ENCODE results near the gene VPS41. TPM values are rescaled to one million over a fixed set of nuclear protein-coding genes. Genes with fewer than 3 reads are reported as not detected.

VPS41 gene
- total RNA-seq, 1 experiment from 2014 or later: 31.4 TPM

DNA sequence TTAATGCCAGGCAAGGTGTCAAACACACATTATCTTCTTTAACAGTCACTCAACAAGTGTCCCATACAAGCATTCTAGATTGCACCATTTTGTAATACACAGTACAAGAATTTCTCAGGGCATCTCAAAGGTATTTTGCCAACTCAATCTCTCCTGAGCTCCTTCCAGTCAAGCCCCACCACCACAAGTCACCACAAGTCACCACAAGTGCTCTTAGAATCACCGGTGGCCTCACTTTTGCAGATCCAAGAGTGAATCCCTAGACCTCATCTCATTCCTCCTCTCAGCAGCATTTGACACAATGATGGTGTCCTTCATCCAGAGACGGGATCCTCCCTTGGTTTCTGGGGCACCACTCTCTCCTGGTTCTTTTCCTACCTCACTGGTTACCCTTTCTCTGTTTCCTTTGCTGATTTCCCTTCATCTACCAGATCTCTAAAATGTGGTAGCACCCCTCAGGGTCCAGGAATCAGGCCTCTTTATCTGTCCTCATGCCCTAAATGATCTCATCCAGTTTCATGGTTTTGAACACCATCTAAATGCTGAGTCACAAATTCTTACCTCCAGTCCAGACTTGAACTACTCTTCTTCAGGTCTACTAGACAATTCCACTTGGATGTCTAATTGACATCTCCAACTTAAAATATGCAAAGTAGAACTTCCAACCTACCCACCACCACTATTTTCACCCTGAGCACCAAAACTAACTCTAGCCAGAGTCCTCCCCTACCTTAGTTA lies 26.9 kb downstream of the VPS41 start:
- POLR2A ChIA-PET: interaction anchor here (0.6 kb wide), 1 partner anchor 27 kb away, joined by 3 read pairs; the partner anchor contains the start of gene VPS41
- Mint-ChIP-seq H3K4me3 (ENCODE audit: unreplicated experiment) (no peak overlapping the region), H3K27ac (ENCODE audit: low read depth, unreplicated experiment) (no peak overlapping the region), H3K4me1 (ENCODE audit: insufficient read depth, unreplicated experiment) (peaks cover 7% of the 10 kb centered on the region), H3K9me3 (ENCODE audit: unreplicated experiment) (no peaks in the 10 kb centered on the region), H3K27me3 (ENCODE audit: insufficient read depth, unreplicated experiment) (no peaks in the 10 kb centered on the region), H3K36me3 (ENCODE audit: insufficient read depth, unreplicated experiment) (peaks cover 6% of the 10 kb centered on the region)
- intact Hi-C loops (cut with micrococcal nuclease): no loop called here
- TF ChIP-seq, protein P1, sequence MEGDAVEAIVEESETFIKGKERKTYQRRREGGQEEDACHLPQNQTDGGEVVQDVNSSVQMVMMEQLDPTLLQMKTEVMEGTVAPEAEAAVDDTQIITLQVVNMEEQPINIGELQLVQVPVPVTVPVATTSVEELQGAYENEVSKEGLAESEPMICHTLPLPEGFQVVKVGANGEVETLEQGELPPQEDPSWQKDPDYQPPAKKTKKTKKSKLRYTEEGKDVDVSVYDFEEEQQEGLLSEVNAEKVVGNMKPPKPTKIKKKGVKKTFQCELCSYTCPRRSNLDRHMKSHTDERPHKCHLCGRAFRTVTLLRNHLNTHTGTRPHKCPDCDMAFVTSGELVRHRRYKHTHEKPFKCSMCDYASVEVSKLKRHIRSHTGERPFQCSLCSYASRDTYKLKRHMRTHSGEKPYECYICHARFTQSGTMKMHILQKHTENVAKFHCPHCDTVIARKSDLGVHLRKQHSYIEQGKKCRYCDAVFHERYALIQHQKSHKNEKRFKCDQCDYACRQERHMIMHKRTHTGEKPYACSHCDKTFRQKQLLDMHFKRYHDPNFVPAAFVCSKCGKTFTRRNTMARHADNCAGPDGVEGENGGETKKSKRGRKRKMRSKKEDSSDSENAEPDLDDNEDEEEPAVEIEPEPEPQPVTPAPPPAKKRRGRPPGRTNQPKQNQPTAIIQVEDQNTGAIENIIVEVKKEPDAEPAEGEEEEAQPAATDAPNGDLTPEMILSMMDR (IDR thresholded peaks at IDR 0.05; ENCODE audit: unreplicated experiment): no peak
- CTCF ChIA-PET: interaction anchor here (0.6 to 1.0 kb wide), 3 partner anchors 19 to 113 kb away, joined by 3 to 4 read pairs (median 3); no protein-coding TSS in a partner anchor
- no TSS peak for BruUV-seq (replicated peaks)
- DNase-seq (ENCODE audit: unreplicated experiment): no peak

GRCh38 chr7:38881015-38881414 lies 28.0 kb downstream of the VPS41 start:
- no TSS peak for BruUV-seq (replicated peaks)
- no peak overlapping the region for H3K27ac Mint-ChIP-seq (ENCODE audit: low read depth, unreplicated experiment)
- intact Hi-C loops (cut with micrococcal nuclease): no loop called here

DNA sequence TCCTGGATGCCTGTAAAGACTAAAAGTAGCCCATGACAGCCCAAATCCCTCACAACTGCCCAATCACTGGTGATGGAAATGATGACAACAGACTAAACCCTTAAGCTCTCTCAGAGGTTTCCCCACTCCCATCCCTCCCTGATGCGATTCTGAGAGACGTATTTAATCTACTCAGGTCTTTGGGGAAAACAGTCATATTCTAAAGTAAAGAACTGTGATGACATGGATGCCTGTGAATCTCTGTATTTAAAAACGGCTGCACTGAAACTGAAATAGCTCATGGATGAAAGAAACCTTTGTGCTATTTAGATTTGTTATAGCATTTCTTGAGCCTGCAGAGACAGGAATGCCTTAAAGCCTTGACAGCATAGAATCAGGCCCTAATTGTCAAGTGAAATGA lies 28.5 kb downstream of the VPS41 start:
- BruUV-seq (replicated peaks): no TSS peak
- Mint-ChIP-seq H3K27me3 (ENCODE audit: insufficient read depth, unreplicated experiment) (no peaks in the 10 kb centered on the region), H3K4me3 (ENCODE audit: unreplicated experiment) (no peak overlapping the region), H3K9me3 (ENCODE audit: unreplicated experiment) (no peaks in the 10 kb centered on the region), H3K36me3 (ENCODE audit: insufficient read depth, unreplicated experiment) (no peaks in the 10 kb centered on the region), H3K27ac (ENCODE audit: low read depth, unreplicated experiment) (no peak overlapping the region), H3K4me1 (ENCODE audit: insufficient read depth, unreplicated experiment) (peaks cover 7% of the 10 kb centered on the region)
- TF ChIP-seq, protein P1 (IDR thresholded peaks at IDR 0.05; ENCODE audit: unreplicated experiment): no peak
- CTCF ChIA-PET: interaction anchor here (0.7 to 1.2 kb wide), 3 partner anchors 10 to 649 kb away, joined by 3 to 4 read pairs (median 3); no protein-coding TSS in a partner anchor
- no peak for DNase-seq (ENCODE audit: unreplicated experiment)
- POLR2A ChIA-PET: interaction anchor here (0.6 kb wide), 1 partner anchor 665 kb away, joined by 4 read pairs; no protein-coding TSS in a partner anchor
- intact Hi-C loops (cut with micrococcal nuclease): no loop called here

More at GRCh38 chr7:38881015-38881414, 28.0 kb downstream of the VPS41 start:
- POLR2A ChIA-PET: no interaction called here
- H3K36me3 Mint-ChIP-seq (ENCODE audit: insufficient read depth, unreplicated experiment): peaks cover 4% of the 10 kb centered on the region
- no peak for DNase-seq (ENCODE audit: unreplicated experiment)
- TF ChIP-seq, protein P1 (IDR thresholded peaks at IDR 0.05; ENCODE audit: unreplicated experiment): no peak
- no peak overlapping the region for H3K4me3 Mint-ChIP-seq (ENCODE audit: unreplicated experiment)
- H3K4me1 Mint-ChIP-seq (ENCODE audit: insufficient read depth, unreplicated experiment): peaks cover 7% of the 10 kb centered on the region
- H3K9me3 Mint-ChIP-seq (ENCODE audit: unreplicated experiment): no peaks in the 10 kb centered on the region
- no peaks in the 10 kb centered on the region for H3K27me3 Mint-ChIP-seq (ENCODE audit: insufficient read depth, unreplicated experiment)
- CTCF ChIA-PET: interaction anchor here (0.7 to 1.2 kb wide), 4 partner anchors 11 to 648 kb away, joined by 3 to 4 read pairs (median 3); no protein-coding TSS in a partner anchor

DNA sequence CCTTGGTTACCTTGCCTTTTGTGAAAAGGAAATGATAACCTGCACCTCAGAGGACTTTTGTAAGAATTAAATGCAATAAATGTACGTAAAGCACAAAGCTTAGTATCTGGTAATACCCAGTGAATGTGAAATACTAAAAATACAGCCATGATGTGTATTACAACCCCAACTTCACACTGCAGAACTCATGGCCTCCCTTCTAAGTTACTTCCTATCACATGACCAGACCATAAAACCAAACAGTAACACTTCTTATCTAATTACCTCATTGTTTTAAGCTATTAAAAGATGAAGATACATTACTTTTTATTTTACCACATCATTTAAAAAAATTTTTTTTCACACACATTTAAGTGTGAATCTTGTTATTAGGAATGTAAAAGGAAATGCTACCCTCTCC lies 29.0 kb downstream of the VPS41 start:
- no peak overlapping the region for H3K27ac Mint-ChIP-seq (ENCODE audit: low read depth, unreplicated experiment)

More for the DNA sequence above, 29.0 kb downstream of the VPS41 start:
- POLR2A ChIA-PET: interaction anchor here (0.6 kb wide), 1 partner anchor 665 kb away, joined by 4 read pairs; no protein-coding TSS in a partner anchor
- TF ChIP-seq, protein P1 (IDR thresholded peaks at IDR 0.05; ENCODE audit: unreplicated experiment): no peak
- CTCF ChIA-PET: interaction anchor here (0.8 to 1.2 kb wide), 2 partner anchors 10 to 649 kb away, joined by 3 to 4 read pairs; no protein-coding TSS in a partner anchor
- Mint-ChIP-seq H3K36me3 (ENCODE audit: insufficient read depth, unreplicated experiment) (no peaks in the 10 kb centered on the region), H3K4me1 (ENCODE audit: insufficient read depth, unreplicated experiment) (peaks cover 7% of the 10 kb centered on the region), H3K27me3 (ENCODE audit: insufficient read depth, unreplicated experiment) (no peaks in the 10 kb centered on the region), H3K9me3 (ENCODE audit: unreplicated experiment) (no peaks in the 10 kb centered on the region), H3K4me3 (ENCODE audit: unreplicated experiment) (no peak overlapping the region)
- no TSS peak for BruUV-seq (replicated peaks)
- intact Hi-C loops (cut with micrococcal nuclease): no loop called here
- DNase-seq (ENCODE audit: unreplicated experiment): no peak
